ENCODE data around the gene PANK1.
A peak's percentile ranks its signal among the peaks of the same experiment; 100 is the strongest.
"Not testable (repeated sequence)": the region's sequence is repeated elsewhere in the genome, so short reads cannot be mapped to it uniquely, and the experiment has no call there.

PANK1 gene

GRCh38 chr10:89556600-89556999 is 88.4 kb downstream of the PANK1 start:
- no peak for TF ChIP-seq POLR2A (IDR thresholded peaks at IDR 0.05; ENCODE audit: low read length)
- TF ChIP-seq GATA1 (IDR thresholded peaks at IDR 0.05; ENCODE audit: low read depth, low read length) = no peak
- DNase-seq = no peak

GRCh38 chr10:89555688-89556445 is 89.2 kb downstream of the PANK1 start:
- DNase-seq = peak in 1 of 2 experiments; percentile 6
- TF ChIP-seq GATA1 (IDR thresholded peaks at IDR 0.05; ENCODE audit: low read depth, low read length) = no peak

- no peak for DNase-seq
- TF ChIP-seq POLR2A (IDR thresholded peaks at IDR 0.05; ENCODE audit: low read length) = no peak
- TF ChIP-seq GATA1 (IDR thresholded peaks at IDR 0.05; ENCODE audit: low read depth, low read length) = no peak
Measured at GRCh38 chr10:89554433-89554832, 90.6 kb downstream of the PANK1 start.

- TF ChIP-seq POLR2A (IDR thresholded peaks at IDR 0.05; ENCODE audit: low read length) (no peak), GATA1 (IDR thresholded peaks at IDR 0.05; ENCODE audit: low read depth, low read length) (no peak)
- no peak for DNase-seq
Measured at GRCh38 chr10:89553064-89553734, 91.8 kb downstream of the PANK1 start.

- DNase-seq = no peak
- TF ChIP-seq POLR2A (IDR thresholded peaks at IDR 0.05; ENCODE audit: low read length) (no peak), GATA1 (IDR thresholded peaks at IDR 0.05; ENCODE audit: low read depth, low read length) (no peak)
Measured at GRCh38 chr10:89552213-89552612, 92.8 kb downstream of the PANK1 start.

GRCh38 chr10:89550509-89550908 is 94.5 kb downstream of the PANK1 start:
- TF ChIP-seq GATA1 (IDR thresholded peaks at IDR 0.05; ENCODE audit: low read depth, low read length) = no peak
- TF ChIP-seq POLR2A (IDR thresholded peaks at IDR 0.05; ENCODE audit: low read length) = no peak

GRCh38 chr10:89549510-89549909 is 95.5 kb downstream of the PANK1 start:
- TF ChIP-seq GATA1 (IDR thresholded peaks at IDR 0.05; ENCODE audit: low read depth, low read length) (no peak), POLR2A (IDR thresholded peaks at IDR 0.05; ENCODE audit: low read length) (no peak)
- DNase-seq = no peak

More at GRCh38 chr10:89550509-89550908, 94.5 kb downstream of the PANK1 start:
- no peak for DNase-seq

GRCh38 chr10:89548673-89549072 is 96.4 kb downstream of the PANK1 start:
- TF ChIP-seq POLR2A (IDR thresholded peaks at IDR 0.05; ENCODE audit: low read length) (no peak), GATA1 (IDR thresholded peaks at IDR 0.05; ENCODE audit: low read depth, low read length) (no peak)
- no peak for DNase-seq

- DNase-seq = no peak
- no peak for TF ChIP-seq GATA1 (IDR thresholded peaks at IDR 0.05; ENCODE audit: low read depth, low read length)
Measured at GRCh38 chr10:89547853-89548513, 97.1 kb downstream of the PANK1 start.

- DNase-seq = not testable (repeated sequence)
Measured at GRCh38 chr10:89546651-89547050, 98.4 kb downstream of the PANK1 start.

GRCh38 chr10:89543841-89544240 is 101.2 kb downstream of the PANK1 start:
- TF ChIP-seq GATA1 (IDR thresholded peaks at IDR 0.05; ENCODE audit: low read depth, low read length) = no peak
- no peak for TF ChIP-seq POLR2A (IDR thresholded peaks at IDR 0.05; ENCODE audit: low read length)
- no peak for DNase-seq

GRCh38 chr10:89540420-89540949 is 104.6 kb downstream of the PANK1 start:
- no peak for DNase-seq
- no peak for TF ChIP-seq GATA1 (IDR thresholded peaks at IDR 0.05; ENCODE audit: low read depth, low read length)
- TF ChIP-seq POLR2A (IDR thresholded peaks at IDR 0.05; ENCODE audit: low read length) = no peak

- TF ChIP-seq POLR2A (IDR thresholded peaks at IDR 0.05; ENCODE audit: low read length) (no peak), GATA1 (IDR thresholded peaks at IDR 0.05; ENCODE audit: low read depth, low read length) (no peak)
Measured at GRCh38 chr10:89537364-89537763, 107.7 kb downstream of the PANK1 start.

GRCh38 chr10:89536013-89536354 is 109.1 kb downstream of the PANK1 start:
- DNase-seq = no peak
- TF ChIP-seq POLR2A (IDR thresholded peaks at IDR 0.05; ENCODE audit: low read length) (no peak), GATA1 (IDR thresholded peaks at IDR 0.05; ENCODE audit: low read depth, low read length) (no peak)

More at GRCh38 chr10:89537364-89537763, 107.7 kb downstream of the PANK1 start:
- DNase-seq = no peak

All from erythroblast (primary cell).